GM19043 (cell line): ENCODE results near the gene GATA1.

Experiments used
- ATAC-seq: cut with Tn5 transposase; IDR thresholded peaks from one replicate; pipeline ENCODE4 v1.9.1; 2021; ENCODE audit warnings: low read depth; ENCODE audit not compliant: unreplicated experiment

The GATA1 gene

DNA sequence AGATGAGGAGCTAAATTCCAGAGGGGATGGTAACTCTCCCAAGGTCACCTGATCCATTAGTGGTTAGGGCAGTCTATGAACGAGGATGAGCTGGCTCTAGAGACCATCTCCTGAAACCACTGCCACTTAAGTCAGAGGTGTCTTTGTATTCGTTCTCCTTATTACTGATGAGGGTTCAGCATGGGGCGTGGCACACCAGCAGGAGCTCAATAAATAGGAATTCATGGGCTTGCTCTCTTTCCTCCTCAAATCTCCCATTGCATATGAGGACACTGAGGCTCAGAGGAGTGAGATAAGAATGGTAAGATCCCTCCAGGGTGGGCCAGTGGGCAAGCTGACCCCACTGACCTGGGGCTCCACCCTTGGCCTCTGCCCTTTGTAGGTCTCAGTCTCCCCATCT, 1.7 kb upstream of the GATA1 start:
- ATAC-seq: no peak

DNA sequence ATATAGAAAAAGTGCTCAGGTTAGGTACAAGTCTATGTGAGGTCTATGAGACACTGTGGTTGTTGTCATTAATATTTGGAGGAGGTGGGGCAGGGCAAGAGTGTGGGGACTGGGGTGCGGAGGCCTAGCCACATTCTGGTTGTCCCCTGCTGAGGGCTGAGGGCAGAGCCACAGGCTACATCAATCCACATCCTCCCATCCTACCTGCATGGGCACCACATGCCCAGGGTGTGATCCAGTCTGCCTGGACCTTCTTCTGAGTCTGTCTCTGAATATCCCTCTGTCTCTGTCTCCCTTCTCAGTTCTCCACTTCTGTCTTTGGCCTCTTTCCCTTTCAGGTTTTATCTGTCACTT, 1.2 kb upstream of the GATA1 start:
- no peak for ATAC-seq

DNA sequence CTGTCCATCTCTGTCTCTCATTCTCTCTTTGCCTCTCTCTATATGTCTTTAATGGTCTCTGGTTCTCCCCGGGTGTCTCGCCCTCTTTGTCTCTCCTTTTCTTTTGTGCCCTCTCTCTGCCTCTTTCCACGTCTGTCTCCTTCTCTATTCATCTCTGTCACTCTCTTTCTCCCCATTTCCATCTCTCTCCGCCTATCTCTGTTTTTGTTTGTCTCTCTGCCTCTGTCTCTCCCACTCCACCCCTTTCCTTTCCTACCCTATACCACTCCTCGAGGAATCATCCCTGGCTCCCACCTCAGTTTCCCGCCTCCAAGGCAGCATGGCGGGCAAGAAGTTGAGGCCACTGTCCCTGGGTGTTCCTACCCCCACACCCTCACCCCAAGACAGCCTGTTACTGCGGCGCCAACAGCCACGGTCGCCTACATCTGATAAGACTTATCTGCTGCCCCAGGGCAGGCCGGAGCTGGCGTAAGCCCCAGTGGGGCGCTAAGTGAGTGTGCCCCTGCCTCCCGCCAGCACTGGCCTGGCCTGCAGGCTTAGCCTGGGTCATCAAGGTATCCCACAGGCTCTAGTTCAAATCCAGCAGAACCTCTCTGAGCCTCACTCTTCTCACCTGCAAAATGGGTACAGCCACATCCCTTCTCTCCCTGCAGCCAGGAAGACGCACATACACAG, 713 bp upstream of the GATA1 start:
- no peak for ATAC-seq

DNA sequence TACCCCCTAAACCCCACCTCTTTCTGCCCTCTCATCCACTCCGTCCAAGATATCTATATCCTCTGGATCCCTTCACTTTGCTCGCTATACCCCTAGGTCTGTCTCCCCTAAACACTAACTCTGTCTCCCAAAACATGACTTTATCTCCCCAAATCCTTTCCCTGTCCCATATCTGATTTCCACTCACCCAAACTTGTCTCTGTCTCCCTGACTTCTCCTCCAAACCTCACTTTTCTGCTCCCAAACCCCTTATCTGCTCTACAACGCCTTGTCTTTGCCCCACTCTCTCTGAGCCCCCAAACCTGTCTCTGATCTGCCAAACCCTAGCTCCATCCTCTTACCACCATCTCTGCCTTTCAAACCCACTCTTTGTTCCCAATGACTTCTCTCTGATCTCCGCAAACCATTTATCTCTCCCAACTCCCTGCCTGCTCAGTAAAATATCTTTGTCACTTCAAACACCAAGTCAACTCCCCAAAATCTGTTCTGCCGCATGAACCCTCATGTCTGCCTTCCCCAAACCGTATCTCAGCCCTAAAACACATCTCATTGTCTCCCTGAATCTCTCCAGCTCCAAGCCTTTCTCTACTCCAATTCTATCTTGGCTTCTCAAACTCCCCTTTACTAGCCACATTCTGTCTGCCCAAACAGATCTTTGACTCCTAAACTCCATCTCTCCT, 575 bp downstream of the GATA1 start:
- ATAC-seq: no peak

DNA sequence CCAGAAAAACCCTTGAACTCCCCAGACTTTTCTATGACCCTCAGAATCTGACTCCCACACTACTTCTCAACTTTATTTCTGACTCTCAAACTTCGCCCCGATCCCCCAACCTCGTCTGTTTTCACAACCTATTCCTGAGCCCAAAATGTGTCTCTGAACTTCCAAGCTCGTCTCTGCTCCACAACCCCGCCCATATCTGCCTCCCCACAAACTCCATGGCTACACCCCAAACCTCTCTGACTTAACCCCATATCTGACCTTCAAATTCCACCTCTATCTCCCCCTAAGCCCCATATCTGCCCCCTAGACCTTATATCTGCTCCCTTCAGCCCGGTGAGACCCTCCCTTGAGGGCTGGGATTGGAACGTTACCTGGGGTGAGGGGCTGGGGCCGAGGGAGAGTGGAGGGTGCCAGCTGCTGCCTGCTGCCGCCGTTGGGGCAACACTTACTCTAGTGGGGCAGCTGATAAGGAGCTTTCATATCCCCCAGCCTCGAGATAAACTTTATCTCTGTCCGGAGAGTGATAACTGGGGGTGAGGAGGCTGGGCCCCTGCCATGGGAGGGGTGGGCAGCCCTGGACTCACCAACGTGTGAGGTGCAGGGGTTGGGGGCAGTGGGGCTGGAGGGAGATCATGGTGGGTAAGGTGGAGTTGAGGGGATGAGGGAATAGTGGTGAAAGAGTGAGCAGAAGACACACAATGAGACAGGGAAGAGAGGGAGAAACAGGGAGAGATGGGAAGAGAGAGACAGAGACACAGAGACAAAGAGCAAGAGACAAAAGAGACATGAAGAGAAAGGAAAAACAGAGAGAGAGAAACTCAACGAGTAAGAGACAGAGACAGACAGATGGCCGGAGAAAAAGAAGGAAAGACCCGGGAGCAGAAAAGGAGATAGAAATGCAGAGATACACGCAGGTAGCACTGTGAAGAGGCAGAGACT, 1.4 kb downstream of the GATA1 start:
- ATAC-seq: no peak

- ATAC-seq: no peak
Measured at GRCh38 chrX:48789366-48790220, 3.2 kb downstream of the GATA1 start.

- ATAC-seq: no peak
Measured at GRCh38 chrX:48790477-48790876, 4.1 kb downstream of the GATA1 start.

- ATAC-seq: no peak
Measured at GRCh38 chrX:48791063-48791820, 4.9 kb downstream of the GATA1 start.

GRCh38 chrX:48792219-48792618, 5.8 kb downstream of the GATA1 start:
- no peak for ATAC-seq

GRCh38 chrX:48793935-48794334, 7.5 kb downstream of the GATA1 start:
- ATAC-seq: no peak

- no peak for ATAC-seq
Measured at GRCh38 chrX:48794340-48794910, 8.0 kb downstream of the GATA1 start.

- ATAC-seq: no peak
Measured at GRCh38 chrX:48794911-48795515, 8.6 kb downstream of the GATA1 start.

DNA sequence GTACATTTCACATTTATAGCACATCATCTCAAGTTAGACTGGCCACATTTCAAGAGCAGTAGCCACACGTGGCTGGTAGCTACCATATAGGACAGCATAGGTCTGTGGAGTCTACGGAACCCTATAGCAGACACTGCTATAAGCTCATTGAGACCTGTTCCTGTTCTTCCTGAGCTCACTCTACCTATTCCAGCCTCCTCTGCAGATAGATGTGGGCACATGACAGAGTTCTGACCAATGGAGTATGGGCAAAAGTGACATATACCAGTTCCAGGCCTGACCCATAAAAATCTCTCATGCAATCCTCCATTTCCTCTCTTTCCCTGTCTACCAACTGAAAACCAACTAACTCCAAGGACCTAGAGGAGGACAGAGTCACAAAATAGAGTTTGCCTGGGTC, 11.9 kb downstream of the GATA1 start:
- ATAC-seq: no peak

DNA sequence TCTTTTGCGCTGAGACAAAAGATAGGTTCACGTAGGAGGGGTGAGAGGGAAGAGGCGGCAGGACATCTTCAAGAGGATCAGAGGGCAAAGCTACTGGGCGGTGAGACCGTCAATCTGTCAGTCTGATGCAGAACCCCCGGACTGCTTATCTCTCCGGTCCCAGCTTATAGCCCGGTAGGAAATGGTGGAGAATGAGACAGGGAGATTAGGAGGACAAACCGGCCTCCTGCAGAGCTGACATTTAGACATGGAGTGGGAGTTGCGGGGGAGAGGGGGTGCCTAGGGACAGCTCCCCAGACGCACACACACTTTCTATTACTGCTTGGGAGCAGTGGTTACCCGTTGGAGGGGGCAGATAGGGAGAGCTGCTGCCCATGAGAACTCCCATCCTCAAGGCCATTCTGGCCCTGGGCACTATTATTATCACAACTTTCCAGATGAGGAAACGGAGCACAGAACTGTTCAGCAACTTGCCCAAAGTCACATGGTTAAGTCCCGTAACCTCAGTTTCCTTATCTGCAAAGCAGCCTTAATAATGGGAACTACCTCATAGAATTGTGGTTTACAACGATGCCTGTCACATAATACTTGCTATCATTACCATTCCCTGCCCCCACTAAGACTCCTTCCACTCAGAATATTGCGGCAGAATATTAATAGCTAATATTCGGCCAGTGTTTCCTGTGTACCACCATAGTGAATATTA, 14.3 kb downstream of the GATA1 start:
- ATAC-seq: no peak

GRCh38 chrX:48801280-48802088, 15.1 kb downstream of the GATA1 start, which contains the start of gene HDAC6:
HDAC6 (plus strand) TSS chrX:48802067; CDS start chrX:48802693, 626 bp downstream.
- peak; percentile 88 for ATAC-seq

GRCh38 chrX:48802089-48802904, 15.9 kb downstream of the GATA1 start:
- ATAC-seq: peak; percentile 40

GRCh38 chrX:48802905-48803200, 16.5 kb downstream of the GATA1 start:
- no peak for ATAC-seq
